Measurements from ENCODE around the gene NBEAL2. TPM values are rescaled to one million over a fixed set of nuclear protein-coding genes. Genes with fewer than 3 reads are reported as not detected.

The NBEAL2 gene
- total RNA-seq, 2 donors from 2014 or later, result 25.8 to 53.5 TPM

- TF ChIP-seq POLR2AphosphoS5 (IDR thresholded peaks at IDR 0.05), result no peak
- TF ChIP-seq CTCF (IDR thresholded peaks at IDR 0.05), result no peak
- Histone ChIP-seq H3K4me3 (no peak overlapping the region), H3K36me3 (peaks cover 0 to 6% of the 10 kb centered on the region in 2 donors), H3K4me1 (replicated peaks) (no peaks in the 10 kb centered on the region), H3K27me3 (replicated peaks; ENCODE audit: insufficient read depth) (no peaks in the 10 kb centered on the region), H3K27ac (no peak overlapping the region), H3K9me3 (no peaks in the 10 kb centered on the region)
- DNase-seq (ENCODE audit: low spot score), result no peak
- intact Hi-C loops (cut with DNase I), result loop anchor here (10.0 kb wide), 1 partner anchor 324 kb away; no protein-coding TSS in a partner anchor
- 85% methylated on average over 23 of the region's 25 CpGs for WGBS
Observed at GRCh38 chr3:47000922-47001730, 21.7 kb downstream of the NBEAL2 start.

DNA sequence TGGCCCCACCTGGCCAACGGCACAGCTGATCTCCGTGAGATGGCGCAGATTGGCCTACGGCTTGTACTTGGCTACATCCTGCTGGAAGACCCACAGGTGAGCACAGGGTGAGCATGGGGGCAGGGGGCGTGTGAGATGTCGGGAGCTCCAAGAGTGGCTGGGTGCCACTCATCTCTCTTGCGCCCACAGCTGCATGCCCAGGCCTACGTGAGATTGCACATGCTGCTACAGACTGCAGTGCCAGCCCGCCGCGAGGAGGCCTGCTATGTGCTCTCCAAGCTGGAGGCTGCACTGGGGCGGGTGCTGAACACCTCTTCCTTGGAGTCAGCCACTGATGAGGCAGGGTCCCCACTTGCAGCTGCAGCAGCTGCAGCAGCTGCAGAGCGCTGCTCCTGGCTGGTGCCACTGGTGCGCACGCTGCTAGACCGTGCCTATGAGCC, 22.3 kb downstream of the NBEAL2 start:
- no peak for TF ChIP-seq POLR2A (IDR thresholded peaks at IDR 0.05)
- TF ChIP-seq POLR2AphosphoS5 (IDR thresholded peaks at IDR 0.05), result no peak
- no peak for TF ChIP-seq CTCF (IDR thresholded peaks at IDR 0.05)
- Histone ChIP-seq H3K9me3 (no peaks in the 10 kb centered on the region), H3K36me3 (peaks cover 0 to 6% of the 10 kb centered on the region in 2 donors), H3K27me3 (replicated peaks; ENCODE audit: insufficient read depth) (no peaks in the 10 kb centered on the region), H3K27ac (no peak overlapping the region), H3K4me3 (no peak overlapping the region), H3K4me1 (replicated peaks) (no peaks in the 10 kb centered on the region)
- DNase-seq (ENCODE audit: low spot score), result no peak
- intact Hi-C loops (cut with DNase I), result loop anchor here (10.0 kb wide), 1 partner anchor 323 kb away; no protein-coding TSS in a partner anchor
- 85% methylated on average over 15 of the region's 16 CpGs for WGBS

GRCh38 chr3:47002171-47003055, 22.9 kb downstream of the NBEAL2 start:
- H3K9me3 ChIP-seq, result no peaks in the 10 kb centered on the region
- H3K36me3 ChIP-seq, result peaks cover 0 to 6% of the 10 kb centered on the region in 2 donors
- TF ChIP-seq CTCF (IDR thresholded peaks at IDR 0.05) (no peak), POLR2AphosphoS5 (IDR thresholded peaks at IDR 0.05) (no peak), POLR2A (IDR thresholded peaks at IDR 0.05) (no peak)
- no peak overlapping the region for H3K4me3 ChIP-seq
- H3K27me3 ChIP-seq (replicated peaks; ENCODE audit: insufficient read depth), result no peaks in the 10 kb centered on the region
- 71% methylated on average over 29 of the region's 35 CpGs for WGBS
- intact Hi-C loops (cut with DNase I), result loop anchor here (10.0 kb wide), 1 partner anchor 322 kb away; no protein-coding TSS in a partner anchor
- DNase-seq (ENCODE audit: low spot score), result no peak
- no peaks in the 10 kb centered on the region for H3K4me1 ChIP-seq (replicated peaks)
- no peak overlapping the region for H3K27ac ChIP-seq

GRCh38 chr3:47003056-47003410, 23.6 kb downstream of the NBEAL2 start:
- Histone ChIP-seq H3K27ac (no peak overlapping the region), H3K36me3 (peaks cover 0 to 6% of the 10 kb centered on the region in 2 donors), H3K9me3 (no peaks in the 10 kb centered on the region), H3K4me1 (replicated peaks) (no peaks in the 10 kb centered on the region), H3K27me3 (replicated peaks; ENCODE audit: insufficient read depth) (no peaks in the 10 kb centered on the region), H3K4me3 (no peak overlapping the region)
- 81% methylated on average over 7 of the region's 10 CpGs for WGBS
- intact Hi-C loops (cut with DNase I), result loop anchor here (10.0 kb wide), 1 partner anchor 322 kb away; no protein-coding TSS in a partner anchor
- no peak for DNase-seq (ENCODE audit: low spot score)
- TF ChIP-seq CTCF (IDR thresholded peaks at IDR 0.05) (no peak), POLR2AphosphoS5 (IDR thresholded peaks at IDR 0.05) (no peak), POLR2A (IDR thresholded peaks at IDR 0.05) (no peak)
